Measurements from ENCODE around the gene TSACC. TPM values are rescaled to one million over a fixed set of nuclear protein-coding genes. Genes with fewer than 3 reads are reported as not detected.

TSACC gene
- total RNA-seq, result not detected in 2 replicates

GRCh38 chr1:156338180-156338976 is at the start of gene TSACC, which contains the start of gene CCT3:
Gene TSACC (plus strand): TSS chr1:156338526. CDS start chr1:156339758, 1,232 bp downstream.
Gene CCT3 (minus strand): TSS chr1:156338292. CDS start chr1:156338184, 108 bp downstream.

GRCh38 chr1:156295391-156295947 is 42.9 kb upstream of the TSACC start, which contains the start of gene GLMP:
Gene GLMP (minus strand): TSS chr1:156295679. CDS start chr1:156295645, 34 bp downstream.

GRCh38 chr1:156298852-156299357 is 39.4 kb upstream of the TSACC start, which contains the start of gene VHLL:
Gene VHLL (minus strand): TSS chr1:156299307. CDS start chr1:156299189, 118 bp downstream.

GRCh38 chr1:156368889-156369684 is 30.8 kb downstream of the TSACC start, which contains the start of gene RHBG:
Gene RHBG (plus strand): TSS chr1:156369211. CDS start chr1:156369250, 39 bp downstream.

Other genes starting within 250 kb of the TSACC start
- gene LMNA, start 223.8 kb upstream of the TSACC start, total RNA-seq, result 508 and 655 TPM in 2 replicates
- gene SEMA4A, start 184.9 kb upstream of the TSACC start, total RNA-seq, result 0.47 and 1.6 TPM in 2 replicates
- 9.9 and 14.2 TPM in 2 replicates for gene SLC25A44, start 144.4 kb upstream of the TSACC start, total RNA-seq
- 42.0 and 46.9 TPM in 2 replicates for gene PMF1, start 125.5 kb upstream of the TSACC start, total RNA-seq
- not detected in 2 replicates for gene BGLAP, start 96.3 kb upstream of the TSACC start, total RNA-seq
- gene PAQR6, start 90.5 kb upstream of the TSACC start, total RNA-seq, result 0.43 and 0.47 TPM in 2 replicates
- gene SMG5, start 55.7 kb upstream of the TSACC start, total RNA-seq, result 33.3 and 39.1 TPM in 2 replicates
- 1.5 and 3.1 TPM in 2 replicates for gene TMEM79, start 54.2 kb upstream of the TSACC start, total RNA-seq
- 87.5 and 108 TPM in 2 replicates for gene GLMP, start 42.8 kb upstream of the TSACC start, total RNA-seq
- gene VHLL, start 39.2 kb upstream of the TSACC start, total RNA-seq, result not detected in 2 replicates
- gene CCT3, start 234 bp upstream of the TSACC start, total RNA-seq, result 248 TPM in 2 replicates
- gene RHBG, start 30.7 kb downstream of the TSACC start, total RNA-seq, result not detected in 2 replicates
- 15.8 and 27.2 TPM in 2 replicates for gene MEF2D, start 162.2 kb downstream of the TSACC start, total RNA-seq
- gene IQGAP3, start 234.0 kb downstream of the TSACC start, total RNA-seq, result 0.58 and 0.85 TPM in 2 replicates
- gene TTC24, start 241.2 kb downstream of the TSACC start, total RNA-seq, result not detected in 2 replicates